ENCODE measurements around the gene ST6GAL2.

The ST6GAL2 gene

GRCh38 chr2:106851881-106852501, 34.0 kb downstream of the ST6GAL2 start:
- no peak for DNase-seq (ENCODE audit: extremely low read depth, insufficient read length)
- no peaks in the 10 kb centered on the region for H3K27me3 ChIP-seq (replicated peaks; ENCODE audit: control insufficient read depth, insufficient read depth, low read length)

GRCh38 chr2:106851087-106851874, 34.7 kb downstream of the ST6GAL2 start:
- Histone ChIP-seq H3K36me3 (ENCODE audit: control insufficient read depth, insufficient read depth, low read length) (no peaks in the 10 kb centered on the region), H3K27me3 (replicated peaks; ENCODE audit: control insufficient read depth, insufficient read depth, low read length) (no peaks in the 10 kb centered on the region), H3K4me3 (replicated peaks; ENCODE audit: low read depth, low read length) (no peak overlapping the region)
- no peak for TF ChIP-seq CTCF (IDR thresholded peaks at IDR 0.05; ENCODE audit: insufficient read depth, low read length, poor library complexity, severe bottlenecking)
- no peak for DNase-seq (ENCODE audit: extremely low read depth, insufficient read length)

More at GRCh38 chr2:106851881-106852501, 34.0 kb downstream of the ST6GAL2 start:
- TF ChIP-seq CTCF (IDR thresholded peaks at IDR 0.05; ENCODE audit: insufficient read depth, low read length, poor library complexity, severe bottlenecking): no peak
- Histone ChIP-seq H3K36me3 (ENCODE audit: control insufficient read depth, insufficient read depth, low read length) (no peaks in the 10 kb centered on the region), H3K4me3 (replicated peaks; ENCODE audit: low read depth, low read length) (no peak overlapping the region)

- H3K27me3 ChIP-seq (replicated peaks; ENCODE audit: control insufficient read depth, insufficient read depth, low read length): no peaks in the 10 kb centered on the region
- no peaks in the 10 kb centered on the region for H3K36me3 ChIP-seq (ENCODE audit: control insufficient read depth, insufficient read depth, low read length)
- no peak for TF ChIP-seq CTCF (IDR thresholded peaks at IDR 0.05; ENCODE audit: insufficient read depth, low read length, poor library complexity, severe bottlenecking)
- no peak overlapping the region for H3K4me3 ChIP-seq (replicated peaks; ENCODE audit: low read depth, low read length)
- DNase-seq (ENCODE audit: extremely low read depth, insufficient read length): no peak
Measured at GRCh38 chr2:106849253-106849652, 36.7 kb downstream of the ST6GAL2 start.

- no peak overlapping the region for H3K4me3 ChIP-seq (replicated peaks; ENCODE audit: low read depth, low read length)
- DNase-seq (ENCODE audit: extremely low read depth, insufficient read length): no peak
- no peak for TF ChIP-seq CTCF (IDR thresholded peaks at IDR 0.05; ENCODE audit: insufficient read depth, low read length, poor library complexity, severe bottlenecking)
- H3K27me3 ChIP-seq (replicated peaks; ENCODE audit: control insufficient read depth, insufficient read depth, low read length): no peaks in the 10 kb centered on the region
- H3K36me3 ChIP-seq (ENCODE audit: control insufficient read depth, insufficient read depth, low read length): no peaks in the 10 kb centered on the region
Measured at GRCh38 chr2:106847366-106847765, 38.6 kb downstream of the ST6GAL2 start.

GRCh38 chr2:106845716-106846115, 40.3 kb downstream of the ST6GAL2 start:
- TF ChIP-seq CTCF (IDR thresholded peaks at IDR 0.05; ENCODE audit: insufficient read depth, low read length, poor library complexity, severe bottlenecking): no peak
- Histone ChIP-seq H3K4me3 (replicated peaks; ENCODE audit: low read depth, low read length) (no peak overlapping the region), H3K27me3 (replicated peaks; ENCODE audit: control insufficient read depth, insufficient read depth, low read length) (no peaks in the 10 kb centered on the region), H3K36me3 (ENCODE audit: control insufficient read depth, insufficient read depth, low read length) (no peaks in the 10 kb centered on the region)
- DNase-seq (ENCODE audit: extremely low read depth, insufficient read length): no peak
